NCI-H146 treated with DMSO at 0.1 percent for 48 hours (cell line): ENCODE measurements around the gene LTB.

ENCODE experiments used
- DNase-seq: peaks from one replicate; lab custom pipeline; 2025; ENCODE audit not compliant: unreplicated experiment; lab: John Stamatoyannopoulos, UW

Gene LTB

DNA sequence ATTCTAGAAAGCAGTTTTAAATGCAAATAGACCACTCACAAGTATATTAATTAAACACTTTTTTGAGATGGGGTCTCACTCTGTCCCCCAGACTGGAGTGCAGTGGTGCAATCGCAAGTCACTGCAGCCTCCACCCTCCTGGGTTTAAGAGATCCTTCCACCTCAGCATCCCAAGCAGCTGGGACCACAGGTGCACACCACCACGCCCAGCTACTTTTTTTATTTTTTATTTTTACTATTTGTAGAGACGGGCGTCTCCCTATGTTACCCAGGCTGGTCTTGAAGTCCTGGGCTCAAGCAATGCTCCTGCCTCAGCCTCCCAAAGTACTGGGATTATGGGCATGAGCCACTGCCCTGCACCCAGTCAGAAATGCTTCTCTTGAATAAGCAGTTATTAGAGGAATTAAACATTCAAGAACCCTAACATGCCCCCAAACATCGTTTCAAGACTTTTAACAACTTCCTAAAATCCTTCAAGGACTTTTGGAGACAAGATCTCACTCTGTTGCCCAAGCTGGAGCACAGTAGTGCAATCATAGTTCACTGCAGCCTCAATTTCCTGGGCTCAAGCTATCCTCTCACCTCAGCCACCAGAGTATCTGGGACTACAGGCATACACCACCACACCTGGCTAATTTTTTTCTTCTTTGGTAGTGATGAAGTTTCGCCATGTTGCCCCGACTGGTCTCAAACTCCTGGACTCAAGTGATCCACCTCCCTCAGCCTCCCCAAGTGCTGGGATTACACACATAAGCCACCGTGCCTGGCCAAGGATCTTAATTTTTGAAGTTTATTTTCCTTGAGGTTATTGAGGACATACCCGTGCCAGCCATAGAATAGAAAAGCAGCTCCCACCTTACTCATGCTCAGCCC, 50.2 kb downstream of the LTB start:
- no peak for DNase-seq

DNA sequence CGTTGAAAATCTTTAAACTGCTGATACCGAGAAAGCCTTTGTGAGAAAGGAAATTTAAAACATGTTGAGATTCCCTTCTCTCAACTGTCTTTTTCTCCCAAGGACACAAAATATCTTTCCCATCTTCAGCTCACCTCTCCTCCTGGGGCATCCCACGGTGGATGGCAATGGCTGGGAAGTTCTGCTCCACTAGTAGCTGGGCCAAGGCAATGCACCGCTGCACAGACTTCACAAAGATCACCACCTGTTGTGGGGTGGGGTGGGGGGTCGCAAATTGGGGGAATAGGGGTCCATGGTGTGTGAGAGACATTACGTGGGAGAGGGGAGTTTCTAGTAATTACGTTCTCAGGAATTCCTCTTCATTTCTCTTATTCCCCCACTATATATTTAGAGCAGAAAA, 51.1 kb downstream of the LTB start:
- DNase-seq = no peak

GRCh38 chr6:31530659-31531058, 51.6 kb downstream of the LTB start:
- DNase-seq = no peak
